ENCODE data around the gene PCP2. TPM values are rescaled to one million over a fixed set of nuclear protein-coding genes. Genes with fewer than 3 reads are reported as not detected.

Gene PCP2
- total and polyA plus RNA-seq, 2 donors (not counting 1 experiment from before 2014, with no cell fraction given), result 6.5 to 9.3 TPM

- peaks cover 30% of the 10 kb centered on the region for H3K79me2 ChIP-seq (ENCODE audit: control insufficient read depth, insufficient read depth, low read length)
- no peak overlapping the region for H3K27ac ChIP-seq (ENCODE audit: low read length in 2 of 2)
- H3K27me3 ChIP-seq (replicated peaks in 1 of 4; ENCODE audit: control extremely low read depth in 1 of 4, control insufficient read depth in 3 of 4, insufficient read depth in 4 of 4, low read length in 3 of 4), result no peaks in the 10 kb centered on the region
- intact Hi-C loops (cut with micrococcal nuclease), result no loop called here
- H3K4me1 ChIP-seq (ENCODE audit: control insufficient read depth in 2 of 2, insufficient read depth in 2 of 2, low read length in 2 of 2), result peaks cover 9 to 12% of the 10 kb centered on the region in 2 donors
- peaks cover 4 to 50% of the 10 kb centered on the region in 2 experiments for H3K36me3 ChIP-seq (replicated peaks in 1 of 2; ENCODE audit: control extremely low read depth in 1 of 2, control insufficient read depth in 1 of 2, extremely low read depth in 1 of 2, insufficient read depth in 2 of 2, low read length in 1 of 2)
- CTCF ChIA-PET, result interaction anchor here (0.6 kb wide), 1 partner anchor 10 kb away, joined by 3 read pairs; no protein-coding TSS in a partner anchor
- no peak overlapping the region for H3K27ac Mint-ChIP-seq
- peaks cover 0 to 9% (median 0%) of the 10 kb centered on the region in 3 donors for H3K9me3 ChIP-seq (ENCODE audit: control extremely low read depth in 1 of 3, control insufficient read depth in 2 of 3, insufficient read depth in 1 of 3, low read length in 2 of 3)
- peaks cover 21% of the 10 kb centered on the region for H3K4me1 Mint-ChIP-seq
- peaks cover 40% of the 10 kb centered on the region for H4K20me1 ChIP-seq (ENCODE audit: control insufficient read depth, insufficient read depth, low read length, poor library complexity, severe bottlenecking)
- WGBS (ENCODE audit: insufficient coverage), result 98% methylated on average over 34 of the region's 43 CpGs
- H3K4me3 Mint-ChIP-seq, result no peak overlapping the region
- POLR2A ChIA-PET, result interaction anchor here (0.5 to 1.3 kb wide), 2 partner anchors 12 to 716 kb away, joined by 3 to 7 read pairs; partner anchors contain the start of genes PET100 and XAB2
- no peak overlapping the region for H2AFZ ChIP-seq (ENCODE audit: insufficient read depth, low read depth, low read length, poor library complexity, severe bottlenecking)
- DNase-seq, result no peak
- H3K4me2 ChIP-seq (replicated peaks; ENCODE audit: low read depth, low read length, poor library complexity, severe bottlenecking), result no peak overlapping the region
- H3K9ac ChIP-seq (ENCODE audit: low read length), result no peak overlapping the region
- no peaks in the 10 kb centered on the region for H3K9me3 Mint-ChIP-seq (ENCODE audit: insufficient read depth)
- TF ChIP-seq CTCF (IDR thresholded peaks at IDR 0.05), result no peak
- H3K4me3 ChIP-seq (ENCODE audit: control extremely low read depth in 1 of 5, extremely low read depth in 1 of 5, insufficient read depth in 1 of 5, low read depth in 2 of 5, low read length in 4 of 5), result no peak overlapping the region
- no peak for ATAC-seq (ENCODE audit: low read depth)
- no peaks in the 10 kb centered on the region for H3K27me3 Mint-ChIP-seq
Observed at GRCh38 chr19:7641290-7642276, 8.1 kb upstream of the PCP2 start.

GRCh38 chr19:7640803-7641202 lies 7.3 kb upstream of the PCP2 start:
- CTCF ChIA-PET, result interaction anchor here (0.6 kb wide), 1 partner anchor 10 kb away, joined by 3 read pairs; no protein-coding TSS in a partner anchor
- Mint-ChIP-seq H3K27ac (no peak overlapping the region), H3K4me1 (peaks cover 27% of the 10 kb centered on the region), H3K4me3 (no peak overlapping the region), H3K27me3 (no peaks in the 10 kb centered on the region), H3K9me3 (ENCODE audit: insufficient read depth) (no peaks in the 10 kb centered on the region)
- Histone ChIP-seq H3K36me3 (replicated peaks in 1 of 2; ENCODE audit: control extremely low read depth in 1 of 2, control insufficient read depth in 1 of 2, extremely low read depth in 1 of 2, insufficient read depth in 2 of 2, low read length in 1 of 2) (peaks cover 4 to 42% of the 10 kb centered on the region in 2 experiments), H2AFZ (ENCODE audit: insufficient read depth, low read depth, low read length, poor library complexity, severe bottlenecking) (no peak overlapping the region), H3K79me2 (ENCODE audit: control insufficient read depth, insufficient read depth, low read length) (peaks cover 37% of the 10 kb centered on the region), H3K9me3 (ENCODE audit: control extremely low read depth in 1 of 3, control insufficient read depth in 2 of 3, insufficient read depth in 1 of 3, low read length in 2 of 3) (peaks cover 0 to 14% (median 0%) of the 10 kb centered on the region in 3 donors), H3K4me2 (replicated peaks; ENCODE audit: low read depth, low read length, poor library complexity, severe bottlenecking) (no peak overlapping the region), H3K27ac (ENCODE audit: low read length in 2 of 2) (no peak overlapping the region), H3K4me1 (ENCODE audit: control insufficient read depth in 2 of 2, insufficient read depth in 2 of 2, low read length in 2 of 2) (peaks cover 17 to 20% of the 10 kb centered on the region in 2 donors), H3K9ac (ENCODE audit: low read length) (no peak overlapping the region), H3K4me3 (ENCODE audit: control extremely low read depth in 1 of 5, extremely low read depth in 1 of 5, insufficient read depth in 1 of 5, low read depth in 2 of 5, low read length in 4 of 5) (no peak overlapping the region), H4K20me1 (ENCODE audit: control insufficient read depth, insufficient read depth, low read length, poor library complexity, severe bottlenecking) (peaks cover 40% of the 10 kb centered on the region), H3K27me3 (replicated peaks in 1 of 4; ENCODE audit: control extremely low read depth in 1 of 4, control insufficient read depth in 3 of 4, insufficient read depth in 4 of 4, low read length in 3 of 4) (no peaks in the 10 kb centered on the region)
- ATAC-seq (ENCODE audit: low read depth) (no peak), DNase-seq (no peak)
- intact Hi-C loops (cut with micrococcal nuclease), result no loop called here
- 100% methylated on average over 9 of the region's 11 CpGs for WGBS (ENCODE audit: insufficient coverage)
- POLR2A ChIA-PET, result interaction anchor here (1.3 kb wide), 1 partner anchor 11 kb away, joined by 7 read pairs; the partner anchor contains the start of genes PET100 and XAB2
- TF ChIP-seq EZH2 (IDR thresholded peaks at IDR 0.05; ENCODE audit: borderline replicate concordance, insufficient read depth, low read depth, low read length, poor library complexity, severe bottlenecking) (no peak), CTCF (IDR thresholded peaks at IDR 0.05) (no peak)
